ENCODE data around the gene PPM1J. TPM values are rescaled to one million over a fixed set of nuclear protein-coding genes. Genes with fewer than 3 reads are reported as not detected.

The PPM1J gene
- total RNA-seq, 1 experiment from 2014 or later = 19.3 TPM

GRCh38 chr1:112676543-112676942 lies 38.6 kb downstream of the PPM1J start:
- Mint-ChIP-seq H3K27ac (no peak overlapping the region), H3K27me3 (ENCODE audit: low read depth) (peaks cover 10% of the 10 kb centered on the region; the same call in 1 of the 2 replicates), H3K4me3 (peak overlapping the region; percentile 72), H3K36me3 (peaks cover 13% of the 10 kb centered on the region), H3K9me3 (peaks cover 4% of the 10 kb centered on the region; the same call in 1 of the 2 replicates), H3K4me1 (peaks cover 48% of the 10 kb centered on the region)
- ATAC-seq (no peak), DNase-seq (ENCODE audit: low spot score) (no peak)
- TF ChIP-seq ZNF671 (CRISPR knock-in tag; IDR thresholded peaks at IDR 0.05) (no peak), E2F1 (CRISPR knock-in tag; IDR thresholded peaks at IDR 0.05) (no peak), AFF4 (CRISPR knock-in tag; IDR thresholded peaks at IDR 0.05; ENCODE audit: borderline replicate concordance) (no peak), GTF2I (CRISPR knock-in tag; conservative IDR thresholded peaks at IDR 0.05) (no peak), IRF1 (CRISPR knock-in tag; IDR thresholded peaks at IDR 0.05) (no peak), SMAD4 (CRISPR knock-in tag; IDR thresholded peaks at IDR 0.05) (no peak), FOXP1 (CRISPR knock-in tag; IDR thresholded peaks at IDR 0.05; ENCODE audit: borderline replicate concordance) (no peak), SMAD3 (CRISPR knock-in tag; IDR thresholded peaks at IDR 0.05; ENCODE audit: borderline replicate concordance) (no peak), ELF4 (CRISPR knock-in tag; IDR thresholded peaks at IDR 0.05; ENCODE audit: low read depth) (no peak), USF1 (CRISPR knock-in tag; IDR thresholded peaks at IDR 0.05) (no peak)
- POLR2A ChIA-PET = no interaction called here
- CTCF ChIA-PET = no interaction called here

- DNase-seq (ENCODE audit: low spot score) (no peak), ATAC-seq (no peak)
- CTCF ChIA-PET = interaction anchor here (0.6 to 3.6 kb wide), 7 partner anchors 14 to 285 kb away, joined by 3 to 23 read pairs (median 15); partner anchors contain the start of gene PPM1J
- POLR2A ChIA-PET = interaction anchor here (1.7 to 1.9 kb wide), 2 partner anchors 29 to 58 kb away, joined by 11 to 16 read pairs; partner anchors contain the start of gene ST7L
- peaks cover 55% of the 10 kb centered on the region for H3K4me1 Mint-ChIP-seq
- peaks cover 11% of the 10 kb centered on the region for H3K36me3 Mint-ChIP-seq
- H3K9me3 Mint-ChIP-seq = peaks cover 4% of the 10 kb centered on the region; the same call in 1 of the 2 replicates
- H3K27me3 Mint-ChIP-seq (ENCODE audit: low read depth) = peaks cover 10% of the 10 kb centered on the region; the same call in 1 of the 2 replicates
- H3K4me3 Mint-ChIP-seq = peak overlapping the region; percentile 72
- no peak overlapping the region for H3K27ac Mint-ChIP-seq
- TF ChIP-seq E2F4 (CRISPR knock-in tag; IDR thresholded peaks at IDR 0.05; ENCODE audit: borderline replicate concordance, low read depth) = no peak
- no peak for TF ChIP-seq GRHL2 (CRISPR knock-in tag; IDR thresholded peaks at IDR 0.05; ENCODE audit: insufficient replicate concordance, severe bottlenecking)
- no peak for TF ChIP-seq FOXJ3 (CRISPR knock-in tag; IDR thresholded peaks at IDR 0.05; ENCODE audit: borderline replicate concordance)
- TF ChIP-seq RORB (CRISPR knock-in tag; IDR thresholded peaks at IDR 0.05) = no peak
- no peak for TF ChIP-seq ZNF121 (CRISPR knock-in tag; IDR thresholded peaks at IDR 0.05)
- TF ChIP-seq NR2C2 (CRISPR knock-in tag; IDR thresholded peaks at IDR 0.05) = no peak
- no peak for TF ChIP-seq FOXK1 (CRISPR knock-in tag; IDR thresholded peaks at IDR 0.05)
- TF ChIP-seq FOXP1 (CRISPR knock-in tag; IDR thresholded peaks at IDR 0.05; ENCODE audit: borderline replicate concordance) = no peak
- TF ChIP-seq ZSCAN18 (CRISPR knock-in tag; IDR thresholded peaks at IDR 0.05) = no peak
- no peak for TF ChIP-seq JAZF1 (CRISPR knock-in tag; IDR thresholded peaks at IDR 0.05)
- TF ChIP-seq ERG (CRISPR knock-in tag; IDR thresholded peaks at IDR 0.05) = no peak
- no peak for TF ChIP-seq MYBL2 (CRISPR knock-in tag; IDR thresholded peaks at IDR 0.05)
- TF ChIP-seq ZNF512 (CRISPR knock-in tag; IDR thresholded peaks at IDR 0.05; ENCODE audit: borderline replicate concordance) = no peak
- TF ChIP-seq SOX15 (CRISPR knock-in tag; IDR thresholded peaks at IDR 0.05) = no peak
Observed at GRCh38 chr1:112675728-112676381, 39.3 kb downstream of the PPM1J start.
